Measurements from ENCODE around the gene FDPS.

The FDPS gene

DNA sequence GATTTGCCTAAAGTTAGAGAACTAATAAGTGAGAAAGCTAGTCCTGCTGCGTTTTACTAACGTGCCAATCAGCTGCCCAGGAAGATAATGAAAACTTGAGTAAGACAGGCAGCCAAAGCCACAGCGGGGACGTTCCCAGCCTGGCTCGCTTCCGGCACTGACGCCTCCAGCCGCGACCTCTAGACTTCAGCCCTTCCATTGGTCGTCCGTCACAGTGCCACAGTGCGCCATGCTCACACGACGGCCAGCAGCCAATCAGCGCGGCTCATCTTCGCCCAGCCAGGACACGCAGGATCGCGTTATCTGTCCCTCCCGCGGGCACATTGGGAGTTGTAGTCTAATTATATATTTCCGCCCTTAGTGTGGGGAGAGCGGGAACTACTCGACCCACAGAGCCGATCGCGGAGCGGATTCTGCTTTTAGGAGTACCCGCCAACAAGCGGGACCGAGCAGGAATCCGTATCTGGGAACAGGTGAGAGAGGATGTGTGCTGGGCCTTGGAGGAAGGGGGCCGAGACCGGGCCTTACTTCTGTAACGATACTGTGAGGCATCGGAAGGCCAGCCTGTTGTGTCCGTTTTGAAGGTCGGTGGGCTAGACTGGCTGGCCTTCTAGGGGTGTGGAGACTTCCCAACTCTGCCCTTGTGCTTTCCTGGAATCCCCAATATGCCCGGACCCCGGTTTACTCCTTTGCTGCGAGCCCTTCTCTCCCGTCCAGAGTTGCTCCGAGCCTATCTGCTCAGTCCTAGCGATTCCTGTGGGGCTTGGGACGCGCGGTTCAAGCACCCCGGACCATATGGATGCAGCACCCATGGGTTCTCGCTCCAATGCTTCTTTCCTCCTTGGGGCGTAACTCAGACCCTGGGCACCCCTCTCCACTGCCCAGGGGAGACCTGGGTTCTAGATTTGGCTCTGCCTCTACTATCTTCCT lies at the start of gene FDPS:
FDPS (plus strand) TSS at position 374 of the 930 bp plus-strand sequence. CDS start 924 bp downstream, outside the sequence.
- peak; percentile 96 for DNase-seq (ENCODE audit: low read depth)

DNA sequence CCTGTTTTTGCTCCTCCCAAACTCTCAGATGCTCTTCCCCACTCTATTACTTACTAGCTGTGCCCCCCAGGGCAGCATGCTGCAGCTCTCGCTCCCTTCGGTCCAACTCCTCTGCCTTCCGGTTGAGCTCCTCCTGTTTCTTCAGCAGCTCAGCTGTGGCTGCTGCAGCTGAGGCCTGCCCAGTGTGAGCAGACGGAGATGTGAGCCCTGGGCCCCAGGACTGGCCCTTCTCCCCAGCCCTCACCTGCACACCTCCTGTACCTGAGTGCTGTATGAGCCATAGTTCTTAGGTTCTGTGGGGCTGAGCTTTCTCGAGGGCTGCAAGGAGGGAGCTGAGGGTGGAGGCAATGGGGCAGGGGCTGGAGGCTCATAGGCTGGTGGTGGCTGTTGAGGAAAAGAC lies 48.4 kb upstream of the FDPS start:
- no peak for DNase-seq (ENCODE audit: low read depth)

DNA sequence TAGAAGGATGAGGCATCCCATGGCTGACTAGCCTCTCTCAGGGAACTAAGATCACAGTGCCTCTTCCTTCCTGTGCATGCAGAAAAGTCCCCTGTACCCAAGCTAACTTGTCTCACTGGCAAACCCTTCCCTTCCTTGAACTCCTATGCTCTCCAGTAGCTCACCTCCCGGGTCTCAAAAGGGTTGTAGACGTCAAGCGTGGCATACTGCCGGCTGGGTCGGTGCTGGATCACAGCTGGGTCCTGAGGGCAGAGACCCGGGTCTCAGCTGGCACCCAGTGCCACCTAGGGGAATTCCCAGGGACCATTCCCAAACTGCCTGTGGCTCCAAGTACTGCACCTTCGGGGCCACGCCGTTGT lies 47.2 kb upstream of the FDPS start:
- DNase-seq (ENCODE audit: low read depth), result no peak

DNA sequence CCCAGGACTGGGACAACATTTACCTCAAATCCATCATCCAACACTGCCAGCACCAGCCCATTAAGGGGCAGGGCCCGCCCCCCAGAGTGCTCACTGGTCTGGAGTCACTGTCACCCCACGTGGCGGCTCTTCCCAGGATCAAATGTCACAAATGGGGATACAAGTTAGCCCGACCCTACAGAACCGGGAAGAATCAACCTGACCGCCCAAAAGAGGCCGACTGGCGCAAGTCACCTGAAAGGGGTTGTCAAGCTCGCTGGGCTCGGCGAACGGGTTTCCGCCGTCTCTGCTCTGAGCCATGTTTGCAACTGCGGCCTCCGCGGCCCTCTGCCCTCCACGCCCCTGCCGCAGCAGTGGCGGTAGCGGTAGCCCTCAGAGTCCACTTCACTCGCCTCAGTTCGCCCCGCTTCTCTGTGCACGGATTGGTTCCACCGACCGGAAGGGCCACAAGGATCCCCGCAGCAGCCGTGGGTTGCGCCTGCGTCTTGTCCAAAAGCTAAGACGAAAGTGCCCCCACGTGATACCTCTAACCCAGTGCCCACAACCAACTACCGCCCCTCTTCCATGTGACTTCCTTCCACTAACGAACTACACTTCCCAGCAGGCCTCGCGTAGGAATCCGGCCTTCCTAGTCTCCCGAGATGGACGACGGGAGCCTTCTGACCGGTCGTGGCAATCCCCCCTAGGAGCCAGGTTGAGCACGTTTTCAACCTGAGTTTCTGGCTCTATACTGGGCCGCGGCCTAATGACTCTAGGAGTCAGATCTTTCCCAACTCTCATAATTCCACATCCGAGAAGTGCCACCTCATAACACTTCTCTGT lies 46.6 kb upstream of the FDPS start, which contains the start of gene SCAMP3:
SCAMP3 (minus strand) TSS at position 509 of the 822 bp plus-strand sequence; CDS start at position 300, 209 bp downstream.
- peak; percentile 82 for DNase-seq (ENCODE audit: low read depth)

DNA sequence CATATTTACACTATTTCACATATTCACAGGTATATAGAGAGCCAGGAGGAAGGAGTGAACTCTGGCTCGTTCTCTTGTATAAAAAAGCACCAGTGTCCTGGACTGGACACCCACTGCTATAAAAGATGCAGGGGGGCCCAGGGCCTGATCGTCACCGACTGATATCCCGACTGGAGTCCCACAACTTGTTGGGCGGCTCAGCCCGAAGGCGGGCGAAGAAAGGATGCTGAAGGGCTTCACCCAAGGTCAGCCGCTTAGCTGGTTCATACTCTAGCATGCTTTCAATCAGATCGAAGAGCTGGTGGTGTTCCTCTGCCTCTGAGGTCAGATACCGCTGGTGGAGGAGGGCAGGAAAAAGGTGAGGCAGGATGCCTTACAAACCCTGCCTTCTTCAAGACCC lies 45.6 kb upstream of the FDPS start:
- no peak for DNase-seq (ENCODE audit: low read depth)

DNA sequence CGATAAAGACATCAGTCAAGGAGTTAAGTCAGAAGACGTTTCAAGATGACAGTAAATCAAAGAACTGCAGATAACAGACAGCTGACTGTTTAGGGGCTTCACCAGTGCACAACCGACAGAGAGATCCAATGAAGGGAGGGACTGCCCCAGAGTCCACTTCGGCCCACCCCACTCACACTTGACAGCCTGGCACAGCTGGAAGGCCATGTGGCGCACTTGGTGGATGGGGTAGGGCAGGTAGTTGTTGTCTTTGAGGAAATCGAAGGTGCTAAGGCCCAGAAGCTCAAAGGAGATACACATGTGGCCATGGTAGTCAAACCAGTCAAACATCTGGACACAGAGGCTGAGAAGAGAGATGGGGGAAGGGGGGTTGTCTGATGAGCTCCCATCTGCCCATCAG lies 42.1 kb upstream of the FDPS start:
- DNase-seq (ENCODE audit: low read depth), result no peak

DNA sequence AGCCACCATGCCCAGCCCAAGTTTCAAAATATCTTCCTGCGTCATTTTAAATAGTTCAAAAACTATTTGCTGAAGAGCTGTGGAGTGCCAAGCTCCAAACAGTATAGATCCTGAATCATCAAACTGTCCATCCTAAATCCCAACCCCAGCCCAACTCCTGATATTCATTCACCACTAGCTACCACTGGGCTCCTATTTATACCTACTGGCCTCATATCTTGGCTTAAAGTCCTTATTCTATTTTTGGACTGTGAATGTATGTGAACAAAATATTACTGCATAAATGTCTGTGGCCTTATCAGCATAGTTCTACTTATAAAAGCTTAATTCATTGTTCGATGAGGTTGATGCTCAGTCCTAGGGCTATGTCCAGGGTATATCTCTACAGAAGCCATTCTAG lies 41.3 kb upstream of the FDPS start:
- no peak for DNase-seq (ENCODE audit: low read depth)

DNA sequence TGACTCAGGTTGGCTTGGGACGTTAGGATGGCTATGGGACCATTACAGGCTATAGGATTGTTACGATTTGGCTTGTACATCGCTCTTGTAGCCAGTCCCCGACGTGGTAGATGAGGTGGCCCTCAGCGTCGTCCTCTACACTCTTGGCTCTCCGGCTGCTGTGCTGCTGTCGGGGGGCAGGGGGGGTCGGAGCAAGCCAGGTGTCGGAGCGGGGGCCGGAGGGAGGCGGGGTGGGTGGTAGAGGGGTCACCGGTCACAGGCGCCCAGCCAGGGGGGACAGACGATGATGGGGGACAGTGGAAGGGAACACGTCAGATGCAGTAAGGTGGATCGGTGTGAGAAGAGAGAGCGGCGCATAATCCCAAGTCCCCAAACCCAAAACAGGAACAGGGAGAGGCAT lies 40.0 kb upstream of the FDPS start:
- no peak for DNase-seq (ENCODE audit: low read depth)

DNA sequence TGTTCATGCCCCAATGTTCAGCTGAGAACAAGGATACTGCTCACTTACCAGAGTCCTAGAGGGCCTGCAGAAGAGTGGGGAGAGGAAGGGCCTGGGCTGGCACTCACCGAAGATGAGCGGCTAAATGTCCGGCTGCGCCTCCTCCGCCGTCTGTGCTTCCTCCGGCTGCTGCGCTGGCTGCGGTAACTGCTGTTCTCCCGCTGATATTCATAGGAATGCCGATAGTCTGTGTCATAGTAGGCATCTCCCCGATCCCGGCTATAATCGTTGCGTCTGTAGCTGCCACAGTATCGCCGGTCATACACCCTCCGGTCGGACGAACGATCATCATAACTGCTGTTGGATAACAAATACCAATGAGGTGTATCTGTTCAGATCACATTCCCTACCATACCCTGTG lies 39.3 kb upstream of the FDPS start:
- no peak for DNase-seq (ENCODE audit: low read depth)

DNA sequence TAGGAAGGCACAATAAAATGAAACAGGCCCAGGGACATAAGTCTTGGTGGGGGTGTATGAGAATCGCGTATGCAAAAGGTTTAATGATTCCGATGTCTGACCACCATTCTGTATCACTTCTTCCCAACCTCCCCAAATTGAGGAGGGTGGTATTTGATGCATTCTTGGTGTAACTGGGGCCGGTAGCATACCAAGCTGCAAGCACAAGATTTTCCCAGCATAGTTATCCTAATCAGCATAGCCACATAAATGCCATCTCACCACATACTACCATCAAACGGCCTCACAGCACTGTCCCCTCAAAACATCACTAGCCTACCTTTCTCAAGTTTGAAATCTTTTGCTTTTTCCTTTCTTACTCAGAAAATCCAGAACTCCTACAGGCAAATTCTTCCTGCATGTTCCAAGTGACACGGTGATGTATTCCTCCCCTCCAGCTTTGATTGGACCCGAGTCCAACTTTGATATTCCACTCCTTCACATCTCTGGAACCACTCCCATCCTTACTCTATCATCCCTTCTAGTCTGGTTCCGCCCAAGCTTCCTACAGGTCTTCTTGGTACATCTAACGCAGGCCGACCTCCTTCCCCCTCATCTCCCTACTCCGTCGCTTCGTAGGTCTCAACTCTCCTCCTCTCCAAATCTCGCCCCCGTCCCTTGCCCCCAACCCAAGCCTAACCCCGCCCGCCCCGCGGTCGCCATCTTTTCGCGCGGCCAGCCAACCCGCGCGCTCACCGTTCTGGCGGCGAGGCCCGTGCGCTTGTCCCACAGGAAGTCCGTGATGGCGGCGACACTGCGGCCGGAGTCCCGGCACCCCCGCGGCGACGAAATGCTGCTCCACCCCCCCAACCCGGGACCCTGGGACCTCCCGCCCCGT lies 36.0 kb upstream of the FDPS start:
- DNase-seq (ENCODE audit: low read depth), result no peak

DNA sequence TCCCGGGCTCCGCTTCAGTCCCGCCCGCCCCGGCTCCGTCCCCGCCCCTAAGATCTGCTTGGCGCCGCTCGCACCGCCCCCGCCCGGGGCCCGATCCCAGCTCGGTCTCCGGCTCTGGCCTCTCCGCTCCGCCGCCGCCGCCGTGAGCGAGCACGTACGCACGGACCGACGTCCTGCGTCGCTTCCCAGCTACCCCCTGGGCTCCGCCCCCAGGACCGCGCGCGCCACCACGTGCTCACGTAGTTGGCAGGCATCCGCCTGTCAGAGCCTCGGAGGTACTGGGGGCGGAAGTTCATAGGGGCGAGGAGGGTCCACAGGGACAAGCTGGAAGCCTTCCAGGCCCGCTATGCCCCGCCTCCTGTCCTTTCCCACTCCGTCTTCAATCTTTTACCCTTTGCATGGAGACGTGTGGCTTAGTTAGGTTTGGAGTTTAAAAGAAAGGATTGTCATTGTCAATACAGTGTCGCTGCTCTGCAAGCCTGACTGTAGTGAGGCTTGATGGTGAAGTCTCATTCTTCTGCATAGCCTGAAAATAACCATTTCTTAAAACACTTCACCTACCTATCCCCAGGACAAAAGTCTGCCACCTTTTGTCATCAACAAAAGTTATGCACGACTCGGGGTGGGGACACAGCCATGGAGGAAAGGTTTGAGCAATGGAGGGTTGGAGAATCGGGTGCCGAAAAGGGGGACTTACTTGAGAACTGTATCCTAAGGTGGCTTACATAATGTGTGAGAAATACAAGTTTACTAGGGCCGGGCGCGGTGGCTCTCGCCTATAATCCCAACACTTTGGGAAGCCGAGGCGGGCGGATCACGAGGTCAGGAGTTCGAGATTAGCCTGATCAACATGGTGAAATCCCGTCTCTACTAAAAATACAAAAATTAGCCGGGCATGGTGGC lies 35.1 kb upstream of the FDPS start, which contains the start of gene CLK2:
CLK2 (minus strand) TSS at position 162 of the 903 bp plus-strand sequence. CDS start 2,527 bp downstream, outside the sequence.
- peak; percentile 98 for DNase-seq (ENCODE audit: low read depth)

DNA sequence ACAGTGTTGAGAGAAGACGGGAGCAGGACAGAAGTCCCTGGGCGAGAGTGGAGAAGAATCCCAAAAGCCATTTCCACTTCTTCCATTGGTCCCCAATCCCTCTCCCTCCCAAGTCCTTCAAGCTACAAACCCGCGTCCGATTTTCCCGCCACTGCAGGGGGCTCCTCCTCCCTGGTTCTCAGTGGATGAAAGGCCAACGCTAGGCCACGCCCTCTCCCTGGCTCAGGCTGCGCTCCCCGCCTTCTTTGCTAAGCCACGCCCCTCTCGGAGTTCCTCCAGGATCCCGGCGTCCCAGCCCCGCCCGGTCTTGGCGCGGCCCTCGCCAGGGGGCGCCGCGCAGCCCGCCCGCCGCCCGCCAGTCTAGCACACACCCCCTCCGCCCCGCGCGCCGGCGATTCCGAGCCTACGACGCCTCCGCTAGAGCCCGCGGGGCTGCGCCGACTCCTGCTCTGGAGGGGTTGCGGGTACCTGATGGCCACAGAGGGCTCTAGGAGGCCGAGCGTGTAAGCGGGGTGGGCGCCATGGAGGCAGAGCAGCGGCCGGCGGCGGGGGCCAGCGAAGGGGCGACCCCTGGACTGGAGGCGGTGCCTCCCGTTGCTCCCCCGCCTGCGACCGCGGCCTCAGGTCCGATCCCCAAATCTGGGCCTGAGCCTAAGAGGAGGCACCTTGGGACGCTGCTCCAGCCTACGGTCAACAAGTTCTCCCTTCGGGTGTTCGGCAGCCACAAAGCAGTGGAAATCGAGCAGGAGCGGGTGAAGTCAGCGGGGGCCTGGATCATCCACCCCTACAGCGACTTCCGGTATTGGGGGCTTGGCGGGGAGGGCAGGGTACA lies 31.4 kb upstream of the FDPS start, which contains the start of gene HCN3:
HCN3 (plus strand) TSS at position 394 of the 832 bp plus-strand sequence; CDS start at position 522, 128 bp downstream.
- DNase-seq (ENCODE audit: low read depth), result peak; percentile 95

DNA sequence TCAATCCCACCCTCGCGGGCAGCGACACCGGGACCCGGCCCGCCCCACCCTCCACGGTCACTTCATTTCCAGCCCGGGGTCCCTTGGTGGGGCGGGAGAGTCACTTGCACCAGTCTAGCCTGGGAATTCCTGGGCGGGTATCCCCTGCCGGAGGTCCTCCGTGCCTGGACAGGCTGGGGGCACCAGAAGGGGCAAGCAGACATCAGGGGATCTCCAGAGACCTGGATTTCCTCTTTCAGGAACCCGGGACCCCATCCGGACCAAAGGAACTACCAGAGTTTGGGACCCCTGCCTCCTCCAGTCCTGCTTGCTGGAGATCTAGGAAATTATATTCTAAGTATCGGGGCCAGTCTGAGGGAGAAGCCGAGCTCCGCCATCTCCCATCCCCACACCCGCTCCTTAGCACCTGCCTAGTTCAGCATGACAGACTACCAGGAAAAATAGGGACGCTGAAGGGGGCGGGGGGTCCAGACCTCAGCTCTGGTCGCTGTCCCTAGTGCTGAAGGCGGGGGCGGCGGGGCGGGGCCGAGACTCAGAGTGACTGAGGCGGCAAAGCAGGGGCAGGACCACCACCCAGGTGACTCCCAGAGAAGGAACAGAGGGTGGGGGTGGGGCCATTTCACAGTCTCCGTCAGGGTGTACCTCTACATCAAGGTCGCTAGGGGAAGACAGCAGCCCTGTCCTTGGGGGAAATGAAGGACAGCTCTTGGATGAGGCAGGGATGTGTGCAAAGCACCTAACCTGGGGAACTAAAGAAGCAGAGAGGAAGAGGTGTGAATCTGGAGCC lies 30.6 kb upstream of the FDPS start:
- peak; percentile 70 for DNase-seq (ENCODE audit: low read depth)

DNA sequence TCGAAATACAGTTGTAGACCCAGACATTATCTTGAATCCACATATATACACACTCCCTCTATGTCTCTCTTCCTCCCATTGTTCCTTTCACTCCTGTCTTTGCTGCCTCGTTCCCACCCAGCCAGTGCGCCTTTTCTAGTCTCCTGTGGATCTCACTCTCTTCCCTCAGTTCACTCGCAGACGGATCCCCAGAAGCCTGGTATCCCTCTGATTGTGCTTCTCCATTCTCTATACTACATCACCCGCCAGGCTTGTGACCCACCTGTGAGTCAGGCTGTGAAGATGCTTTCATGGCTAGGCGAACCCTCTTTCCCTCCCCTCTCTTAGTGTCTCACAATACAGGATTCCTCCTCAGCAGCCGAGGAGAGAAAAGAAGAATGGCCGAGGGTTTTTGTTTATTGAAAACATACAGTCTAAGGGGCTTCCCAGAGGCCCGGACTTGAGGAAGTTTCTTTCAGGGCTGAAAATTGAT lies 29.9 kb upstream of the FDPS start:
- DNase-seq (ENCODE audit: low read depth), result no peak

DNA sequence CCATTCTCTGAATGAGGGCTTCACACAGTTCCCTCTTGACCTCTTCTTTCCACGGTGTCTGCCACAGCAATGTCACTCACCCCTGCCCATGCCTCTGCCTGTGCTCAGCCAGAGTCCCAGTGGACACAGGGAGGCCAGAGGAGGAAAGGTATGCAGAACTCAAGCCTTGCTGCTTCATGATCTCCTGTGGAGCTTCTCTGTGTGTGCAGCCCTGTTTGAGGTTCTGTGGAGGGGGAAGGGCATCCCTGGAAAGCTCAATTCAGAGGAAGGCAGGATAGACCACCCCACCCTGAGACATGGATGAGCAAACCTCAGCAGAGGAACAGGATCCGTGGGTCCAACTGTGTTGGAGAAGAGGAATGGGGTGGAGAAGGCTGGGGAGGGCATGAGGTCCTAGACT lies 29.4 kb upstream of the FDPS start:
- no peak for DNase-seq (ENCODE audit: low read depth)

DNA sequence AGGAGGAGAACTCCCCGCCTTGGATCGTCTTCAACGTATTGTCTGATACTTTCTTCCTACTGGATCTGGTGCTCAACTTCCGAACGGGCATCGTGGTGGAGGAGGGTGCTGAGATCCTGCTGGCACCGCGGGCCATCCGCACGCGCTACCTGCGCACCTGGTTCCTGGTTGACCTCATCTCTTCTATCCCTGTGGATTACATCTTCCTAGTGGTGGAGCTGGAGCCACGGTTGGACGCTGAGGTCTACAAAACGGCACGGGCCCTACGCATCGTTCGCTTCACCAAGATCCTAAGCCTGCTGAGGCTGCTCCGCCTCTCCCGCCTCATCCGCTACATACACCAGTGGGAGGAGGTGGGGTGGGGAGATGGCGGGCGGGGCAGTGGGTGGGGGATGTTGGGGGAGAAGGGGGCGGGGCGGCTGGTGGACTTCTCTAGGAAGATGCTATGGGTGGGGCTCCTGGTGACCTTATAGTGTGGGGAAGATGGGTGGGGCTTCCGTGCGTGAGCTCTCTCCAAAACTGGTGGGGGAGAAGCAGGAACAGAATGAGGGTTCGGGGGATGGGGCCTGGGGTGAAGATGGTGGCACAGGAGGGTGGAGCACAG lies 26.1 kb upstream of the FDPS start:
- no peak for DNase-seq (ENCODE audit: low read depth)

DNA sequence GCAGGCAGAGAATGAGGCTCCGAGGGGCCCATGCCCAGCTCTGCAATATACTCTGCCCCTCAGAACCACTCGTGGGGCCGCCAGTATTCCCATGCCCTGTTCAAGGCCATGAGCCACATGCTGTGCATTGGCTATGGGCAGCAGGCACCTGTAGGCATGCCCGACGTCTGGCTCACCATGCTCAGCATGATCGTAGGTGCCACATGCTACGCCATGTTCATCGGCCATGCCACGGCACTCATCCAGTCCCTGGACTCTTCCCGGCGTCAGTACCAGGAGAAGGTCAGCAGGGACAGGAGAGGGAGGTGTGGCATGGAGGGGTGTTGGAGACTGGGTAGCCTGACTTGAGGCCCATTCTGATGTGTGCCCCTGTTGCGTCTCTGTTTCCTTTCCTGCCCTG lies 24.2 kb upstream of the FDPS start:
- DNase-seq (ENCODE audit: low read depth), result no peak

DNA sequence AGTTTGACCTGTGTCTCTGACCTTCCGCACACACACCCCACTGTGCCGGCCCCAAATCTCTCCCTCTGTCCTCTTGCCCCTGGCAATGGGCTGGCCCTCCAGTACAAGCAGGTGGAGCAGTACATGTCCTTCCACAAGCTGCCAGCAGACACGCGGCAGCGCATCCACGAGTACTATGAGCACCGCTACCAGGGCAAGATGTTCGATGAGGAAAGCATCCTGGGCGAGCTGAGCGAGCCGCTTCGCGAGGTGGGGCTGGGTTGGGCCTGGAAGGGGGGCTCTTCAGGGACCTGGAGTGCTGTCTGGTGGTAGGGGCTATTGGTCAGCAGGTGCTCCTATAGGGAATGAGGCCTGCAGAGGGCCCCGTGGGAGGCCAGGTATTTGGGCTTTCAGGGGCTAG lies 23.6 kb upstream of the FDPS start:
- no peak for DNase-seq (ENCODE audit: low read depth)

Measured in activated T-cell treated with anti-CD3 and anti-CD28 coated beads for 48 hours (primary cell).